ENCODE measurements around the gene CPAMD8. TPM values are rescaled to one million over a fixed set of nuclear protein-coding genes. Genes with fewer than 3 reads are reported as not detected.

Gene CPAMD8
- total and polyA plus RNA-seq, 10 of the 15 experiments (the other 5 are each of a cell fraction or from before 2014, with no cell fraction given), result 0.12 to 0.97 (median 0.25) TPM; not detected in 3

DNA sequence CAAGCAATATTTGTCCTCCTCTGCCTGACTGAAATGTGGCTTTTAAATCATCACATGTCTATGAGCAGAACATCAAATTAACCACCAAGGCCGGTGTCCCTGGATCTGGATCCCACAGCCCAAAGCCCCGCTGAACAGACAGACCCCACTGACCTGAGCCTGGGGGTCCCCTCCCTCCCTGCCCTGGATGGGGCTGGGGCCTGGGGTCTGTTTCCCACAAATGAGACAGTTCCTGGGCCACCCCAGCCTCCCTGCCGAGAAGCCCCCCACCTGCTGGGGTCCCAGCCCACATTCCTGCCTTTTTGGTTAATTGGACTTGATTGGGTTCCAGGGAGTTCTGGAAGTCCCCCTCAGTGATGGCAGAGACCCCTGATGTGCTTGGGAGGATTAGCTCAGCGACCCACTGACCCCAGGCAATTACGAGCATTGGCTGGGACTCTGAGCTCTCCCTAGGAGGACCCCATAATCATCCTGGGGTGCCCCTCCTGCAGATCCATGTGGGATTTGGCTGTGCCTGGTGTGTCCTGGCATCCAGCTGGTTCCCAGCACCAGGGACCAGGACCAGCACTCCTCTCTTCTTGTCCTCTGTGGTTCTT lies 19.4 kb upstream of the CPAMD8 start:
- Histone ChIP-seq H4K20me1 (ENCODE audit: control insufficient read depth, insufficient read depth) (no peaks in the 10 kb centered on the region), H3K4me3 (no peak overlapping the region), H3K79me2 (ENCODE audit: control insufficient read depth, insufficient read depth, low read length) (no peaks in the 10 kb centered on the region), H3K4me2 (ENCODE audit: control insufficient read depth, insufficient read depth) (no peak overlapping the region), H3K4me1 (ENCODE audit: control insufficient read depth, insufficient read depth, low read length) (no peaks in the 10 kb centered on the region), H3K9ac (ENCODE audit: control insufficient read depth, insufficient read depth, low read length) (no peak overlapping the region), H3K27me3 (replicated peaks in 1 of 2; ENCODE audit: control insufficient read depth in 2 of 2, insufficient read depth in 2 of 2, low read length in 1 of 2) (no peaks in the 10 kb centered on the region), H3K27ac (ENCODE audit: control insufficient read depth, insufficient read depth) (no peak overlapping the region), H3K36me3 (ENCODE audit: control insufficient read depth in 2 of 2, insufficient read depth in 2 of 2, low read length in 1 of 2) (peaks cover 4 to 6% of the 10 kb centered on the region in 2 experiments; a peak in 3 of 4 replicates), H2AFZ (ENCODE audit: control insufficient read depth, low read depth, low read length) (no peak overlapping the region), H3K9me3 (replicated peaks; ENCODE audit: control insufficient read depth, insufficient read depth, low read length) (no peaks in the 10 kb centered on the region)
- BruUV-seq (replicated peaks), result no TSS peak
- no peak for ATAC-seq
- ChIA-PET SMC1A (ENCODE audit: uncharacterized antibody, unreplicated experiment) (no interaction called here), RAD21 (ENCODE audit: unreplicated experiment) (no interaction called here), CTCF (no interaction called here), POLR2A (no interaction called here)
- TF ChIP-seq WRNIP1 (IDR thresholded peaks at IDR 0.05; ENCODE audit: borderline replicate concordance, low read depth, low read length), result no peak
- TF ChIP-seq ZNF24 (IDR thresholded peaks at IDR 0.05), result no peak
- no peak for TF ChIP-seq BACH1 (IDR thresholded peaks at IDR 0.05; ENCODE audit: borderline replicate concordance)
- TF ChIP-seq TAF1 (IDR thresholded peaks at IDR 0.05; ENCODE audit: borderline replicate concordance, low read depth, low read length), result no peak
- TF ChIP-seq, protein P1, sequence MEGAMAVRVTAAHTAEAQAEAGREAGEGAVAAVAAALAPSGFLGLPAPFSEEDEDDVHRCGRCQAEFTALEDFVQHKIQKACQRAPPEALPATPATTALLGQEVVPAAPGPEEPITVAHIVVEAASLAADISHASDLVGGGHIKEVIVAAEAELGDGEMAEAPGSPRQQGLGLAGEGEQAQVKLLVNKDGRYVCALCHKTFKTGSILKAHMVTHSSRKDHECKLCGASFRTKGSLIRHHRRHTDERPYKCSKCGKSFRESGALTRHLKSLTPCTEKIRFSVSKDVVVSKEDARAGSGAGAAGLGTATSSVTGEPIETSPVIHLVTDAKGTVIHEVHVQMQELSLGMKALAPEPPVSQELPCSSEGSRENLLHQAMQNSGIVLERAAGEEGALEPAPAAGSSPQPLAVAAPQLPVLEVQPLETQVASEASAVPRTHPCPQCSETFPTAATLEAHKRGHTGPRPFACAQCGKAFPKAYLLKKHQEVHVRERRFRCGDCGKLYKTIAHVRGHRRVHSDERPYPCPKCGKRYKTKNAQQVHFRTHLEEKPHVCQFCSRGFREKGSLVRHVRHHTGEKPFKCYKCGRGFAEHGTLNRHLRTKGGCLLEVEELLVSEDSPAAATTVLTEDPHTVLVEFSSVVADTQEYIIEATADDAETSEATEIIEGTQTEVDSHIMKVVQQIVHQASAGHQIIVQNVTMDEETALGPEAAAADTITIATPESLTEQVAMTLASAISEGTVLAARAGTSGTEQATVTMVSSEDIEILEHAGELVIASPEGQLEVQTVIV (IDR thresholded peaks at IDR 0.05; ENCODE audit: borderline replicate concordance, partially characterized antibody), result no peak
- TF ChIP-seq YY1 (IDR thresholded peaks at IDR 0.05; ENCODE audit: low read depth, low read length), result no peak
- no peak for TF ChIP-seq TARDBP (IDR thresholded peaks at IDR 0.05; ENCODE audit: borderline replicate concordance)
- TF ChIP-seq SMC3 (IDR thresholded peaks at IDR 0.05; ENCODE audit: borderline replicate concordance, low read length), result no peak
- TF ChIP-seq PAX8 (IDR thresholded peaks at IDR 0.05), result no peak
- no peak for TF ChIP-seq SMARCA5 (IDR thresholded peaks at IDR 0.05)
- TF ChIP-seq, protein P2, sequence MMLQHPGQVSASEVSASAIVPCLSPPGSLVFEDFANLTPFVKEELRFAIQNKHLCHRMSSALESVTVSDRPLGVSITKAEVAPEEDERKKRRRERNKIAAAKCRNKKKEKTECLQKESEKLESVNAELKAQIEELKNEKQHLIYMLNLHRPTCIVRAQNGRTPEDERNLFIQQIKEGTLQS (IDR thresholded peaks at IDR 0.05; ENCODE audit: borderline replicate concordance, extremely low read depth, low read depth, low read length), result no peak
- no peak for FAIRE-seq
- intact Hi-C loops (cut with micrococcal nuclease; ENCODE audit: unreplicated experiment), result no loop called here
- 94% methylated on average over 5 of the region's 5 CpGs for WGBS (ENCODE audit: insufficient coverage, insufficient replicate concordance, low lambda C conversion rate, missing lambda C conversion rate)
- DNase-seq (ENCODE audit: low read depth, low spot score), result no peak
- in situ Hi-C loops (cut with MboI), result no loop called here

Measured in GM12878 (cell line).